Uterus (tissue), 4 donors: ENCODE data around the gene GRAMD1A. TPM values are rescaled to one million over a fixed set of nuclear protein-coding genes. Genes with fewer than 3 reads are reported as not detected.
"Not testable (repeated sequence)": the region's sequence is repeated elsewhere in the genome, so short reads cannot be mapped to it uniquely, and the experiment has no call there.

ENCODE experiments used
- DNase-seq, 2 donors: peaks; one replicate each; pipeline ENCODE4 v3.0.0-alpha.2; 2019 to 2020
- H3K27ac ChIP-seq, 2 donors: fragments of 200-600 bp; sonication (generic); 1 replicate in 1 of 2; 2 replicates in 1 of 2; pipeline ENCODE4 v1.5.1; 2016 to 2018
- H3K27me3 ChIP-seq, 2 donors: fragments of 200-600 bp; sonication (generic); one replicate each; pipeline ENCODE4 v1.5.1; 2018 to 2019; ENCODE audit warnings: control low read depth in 1 of 2
- H3K36me3 ChIP-seq, 2 donors: fragments of 200-600 bp; sonication (generic); one replicate each; pipeline ENCODE4 v1.5.1; 2019; ENCODE audit warnings: control low read depth in 1 of 2
- H3K4me1 ChIP-seq, 2 donors: fragments of 200-600 bp; sonication (generic); one replicate each; pipeline ENCODE4 v1.5.1; 2018 to 2019; ENCODE audit warnings: control low read depth in 1 of 2
- H3K4me3 ChIP-seq, 2 donors: fragments of 200-600 bp; sonication (generic); 1 replicate in 1 of 2; 2 replicates in 1 of 2; pipeline ENCODE4 v1.5.1; 2018 to 2019; ENCODE audit warnings: mild to moderate bottlenecking in 1 of 2
- H3K9me3 ChIP-seq, 2 donors: fragments of 200-600 bp; sonication (generic); one replicate each; pipeline ENCODE4 v1.5.1; 2019; ENCODE audit warnings: control low read depth in 1 of 2
- POLR2A ChIP-seq, 2 donors: fragments of 450-650 bp; IDR thresholded peaks; one replicate each; pipeline ENCODE4 v1.6.1; 2016; ENCODE audit warnings: antibody characterized with exemption in 2 of 2, mild to moderate bottlenecking in 1 of 2, moderate library complexity in 1 of 2
- intact Hi-C: fragments of 100-400 bp; cut with DNase I; formaldehyde crosslinking; loops from one replicate; pipeline ENCODE4 v1.15.1; 2023; ENCODE audit warnings: low total_unique reads
- total RNA-seq, 4 donors: library from RNA; depleted of rRNA in 3 of 4; stranded (reverse); fragments of >200 nt in 3 of 4; gene quantifications; one replicate each; pipeline versions ENCODE4 v1.1.0 to v1.2.4, GENCODE V29; 2014 to 2023
- TF ChIP-seq, protein P1 (sequence below), 4 experiments: fragments of 200-600 bp in 2 of 4; fragments of 450-650 bp in 2 of 4; sonication (generic) in 2 of 4; IDR thresholded peaks; one replicate each; pipeline ENCODE4 v1.5.1; 2016 to 2019; ENCODE audit warnings: antibody characterized with exemption in 4 of 4, mild to moderate bottlenecking in 2 of 4, moderate library complexity in 1 of 4
- donor health status: DM: yes; HTN: yes; CAD: no.

The GRAMD1A gene
- total RNA-seq, 4 donors from 2014 or later: 40.0 to 89.8 (median 52.2) TPM

DNA sequence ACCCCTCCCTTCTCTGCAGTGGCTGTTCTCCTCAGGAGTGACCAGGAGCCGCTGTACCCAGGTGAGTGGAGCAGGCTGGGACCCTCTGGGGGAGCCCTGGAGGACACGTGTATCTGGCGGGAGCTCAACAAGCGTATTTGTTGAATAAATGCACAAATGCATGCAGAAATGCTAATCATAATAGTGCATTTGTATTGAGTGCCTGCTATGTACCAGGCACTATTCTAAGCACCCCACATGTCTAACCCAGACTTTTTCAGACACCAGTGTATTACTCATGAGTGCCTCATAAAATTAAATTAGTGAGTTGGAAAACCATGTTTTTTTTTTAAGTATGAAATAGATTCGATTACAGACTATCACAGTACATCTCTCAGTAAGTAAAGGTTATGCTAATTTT is 49.3 kb downstream of the GRAMD1A start:
- Histone ChIP-seq H3K9me3 (no peaks in the 10 kb centered on the region), H3K36me3 (no peaks in the 10 kb centered on the region), H3K4me3 (no peak overlapping the region), H3K27ac (no peak overlapping the region), H3K4me1 (no peaks in the 10 kb centered on the region), H3K27me3 (no peaks in the 10 kb centered on the region)
- intact Hi-C loops: no loop called here
- no peak for DNase-seq
- TF ChIP-seq, protein P1, sequence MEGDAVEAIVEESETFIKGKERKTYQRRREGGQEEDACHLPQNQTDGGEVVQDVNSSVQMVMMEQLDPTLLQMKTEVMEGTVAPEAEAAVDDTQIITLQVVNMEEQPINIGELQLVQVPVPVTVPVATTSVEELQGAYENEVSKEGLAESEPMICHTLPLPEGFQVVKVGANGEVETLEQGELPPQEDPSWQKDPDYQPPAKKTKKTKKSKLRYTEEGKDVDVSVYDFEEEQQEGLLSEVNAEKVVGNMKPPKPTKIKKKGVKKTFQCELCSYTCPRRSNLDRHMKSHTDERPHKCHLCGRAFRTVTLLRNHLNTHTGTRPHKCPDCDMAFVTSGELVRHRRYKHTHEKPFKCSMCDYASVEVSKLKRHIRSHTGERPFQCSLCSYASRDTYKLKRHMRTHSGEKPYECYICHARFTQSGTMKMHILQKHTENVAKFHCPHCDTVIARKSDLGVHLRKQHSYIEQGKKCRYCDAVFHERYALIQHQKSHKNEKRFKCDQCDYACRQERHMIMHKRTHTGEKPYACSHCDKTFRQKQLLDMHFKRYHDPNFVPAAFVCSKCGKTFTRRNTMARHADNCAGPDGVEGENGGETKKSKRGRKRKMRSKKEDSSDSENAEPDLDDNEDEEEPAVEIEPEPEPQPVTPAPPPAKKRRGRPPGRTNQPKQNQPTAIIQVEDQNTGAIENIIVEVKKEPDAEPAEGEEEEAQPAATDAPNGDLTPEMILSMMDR (IDR thresholded peaks at IDR 0.05): no peak
- no peak for TF ChIP-seq POLR2A (IDR thresholded peaks at IDR 0.05)

DNA sequence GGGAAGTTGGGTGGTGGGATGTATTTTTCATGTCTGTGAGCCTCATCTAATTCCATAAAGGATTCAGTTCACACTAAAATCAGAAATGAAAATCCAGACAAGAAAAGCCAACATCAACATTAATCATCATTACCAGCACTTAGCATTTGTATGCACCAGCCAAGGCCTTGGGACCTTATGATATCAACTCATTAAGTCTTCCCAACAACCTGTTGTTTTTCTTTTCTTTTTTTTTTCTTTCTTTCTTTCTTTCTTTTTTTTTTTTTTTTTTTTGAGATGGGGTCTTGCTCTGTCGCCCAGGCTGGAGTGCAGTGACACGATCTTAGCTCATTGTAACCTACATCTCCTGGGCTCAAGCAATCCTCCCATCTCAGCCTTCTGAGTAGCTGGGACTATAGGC is 50.5 kb downstream of the GRAMD1A start:
- H3K27ac ChIP-seq, H3K4me1 ChIP-seq, H3K27me3 ChIP-seq, DNase-seq, H3K9me3 ChIP-seq, H3K4me3 ChIP-seq, H3K36me3 ChIP-seq, intact Hi-C loops: not testable (repeated sequence)

DNA sequence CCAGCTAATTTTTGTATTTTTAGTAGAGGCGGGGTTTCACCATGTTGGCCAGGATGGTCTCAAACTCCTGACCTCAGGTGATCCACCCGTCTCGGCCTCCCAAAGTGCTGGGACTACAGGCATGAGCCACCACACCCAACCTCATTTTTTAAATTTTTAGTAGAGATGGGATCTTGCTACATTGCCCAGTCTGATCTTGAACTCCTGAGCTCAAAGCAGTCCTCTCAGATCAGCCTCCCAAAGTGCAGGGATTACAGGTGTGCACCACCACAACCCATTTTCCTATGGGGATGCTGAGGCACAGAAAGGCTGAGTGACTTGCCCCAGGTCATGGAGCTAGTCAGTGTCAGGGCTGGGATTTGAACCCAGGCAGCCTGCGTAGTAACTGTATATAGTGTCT is 51.1 kb downstream of the GRAMD1A start:
- H3K4me3 ChIP-seq, H3K9me3 ChIP-seq, H3K4me1 ChIP-seq, intact Hi-C loops, H3K27ac ChIP-seq, DNase-seq, H3K27me3 ChIP-seq, H3K36me3 ChIP-seq: not testable (repeated sequence)

DNA sequence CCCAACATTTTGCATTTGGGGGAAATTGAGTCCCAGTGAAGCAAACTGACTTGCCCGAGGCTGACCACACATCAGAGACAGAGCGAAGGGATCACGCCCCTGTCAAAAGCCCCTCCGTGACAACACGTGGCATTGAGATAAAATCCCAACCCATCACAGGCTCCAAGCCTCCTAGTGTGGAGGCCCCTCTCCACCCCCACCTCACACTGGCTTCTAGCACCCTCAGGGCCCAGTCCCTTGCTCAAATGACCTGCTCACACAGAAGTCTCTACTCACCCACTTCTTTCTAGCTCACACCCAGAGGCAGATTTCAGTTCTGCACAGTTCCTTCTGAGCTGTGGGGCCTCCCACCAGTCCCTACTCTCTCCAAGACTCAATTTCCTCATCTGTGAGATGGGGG is 51.7 kb downstream of the GRAMD1A start:
- intact Hi-C loops: no loop called here

DNA sequence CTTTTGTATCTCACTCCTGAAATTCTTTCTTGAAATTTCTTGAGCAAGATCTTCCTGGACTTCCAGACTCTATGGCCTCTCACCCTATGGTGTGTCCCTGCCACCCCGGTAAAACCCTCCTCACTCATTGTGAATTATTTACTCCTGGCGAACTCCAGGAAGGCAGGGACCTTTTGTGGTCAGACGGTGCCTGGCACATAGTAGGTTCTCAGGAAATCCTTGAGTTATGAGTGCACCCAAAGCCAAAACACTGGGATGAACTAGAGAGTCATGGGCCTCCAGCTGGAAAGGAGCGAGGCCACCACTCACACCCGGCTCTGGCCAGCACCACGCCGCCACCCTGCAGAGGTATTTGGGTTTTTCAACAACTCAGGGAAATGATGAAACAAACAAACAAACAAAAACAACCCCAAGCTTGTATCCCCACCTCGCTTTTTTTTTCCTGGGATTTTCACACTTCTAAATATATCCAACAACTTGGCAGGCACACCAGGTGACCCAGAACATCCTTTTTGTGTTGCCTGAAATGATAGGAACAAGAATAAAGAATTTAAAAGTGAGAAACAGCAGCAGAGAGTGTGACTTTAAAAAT is 52.6 kb downstream of the GRAMD1A start:
- no peak overlapping the region for H3K27ac ChIP-seq

More for the DNA sequence above, 51.7 kb downstream of the GRAMD1A start:
- no peak for DNase-seq
- Histone ChIP-seq H3K9me3 (no peaks in the 10 kb centered on the region), H3K4me1 (no peaks in the 10 kb centered on the region), H3K27me3 (no peaks in the 10 kb centered on the region), H3K4me3 (no peak overlapping the region), H3K27ac (no peak overlapping the region), H3K36me3 (no peaks in the 10 kb centered on the region)
- TF ChIP-seq POLR2A (IDR thresholded peaks at IDR 0.05): no peak
- TF ChIP-seq, protein P1 (IDR thresholded peaks at IDR 0.05): no peak

DNA sequence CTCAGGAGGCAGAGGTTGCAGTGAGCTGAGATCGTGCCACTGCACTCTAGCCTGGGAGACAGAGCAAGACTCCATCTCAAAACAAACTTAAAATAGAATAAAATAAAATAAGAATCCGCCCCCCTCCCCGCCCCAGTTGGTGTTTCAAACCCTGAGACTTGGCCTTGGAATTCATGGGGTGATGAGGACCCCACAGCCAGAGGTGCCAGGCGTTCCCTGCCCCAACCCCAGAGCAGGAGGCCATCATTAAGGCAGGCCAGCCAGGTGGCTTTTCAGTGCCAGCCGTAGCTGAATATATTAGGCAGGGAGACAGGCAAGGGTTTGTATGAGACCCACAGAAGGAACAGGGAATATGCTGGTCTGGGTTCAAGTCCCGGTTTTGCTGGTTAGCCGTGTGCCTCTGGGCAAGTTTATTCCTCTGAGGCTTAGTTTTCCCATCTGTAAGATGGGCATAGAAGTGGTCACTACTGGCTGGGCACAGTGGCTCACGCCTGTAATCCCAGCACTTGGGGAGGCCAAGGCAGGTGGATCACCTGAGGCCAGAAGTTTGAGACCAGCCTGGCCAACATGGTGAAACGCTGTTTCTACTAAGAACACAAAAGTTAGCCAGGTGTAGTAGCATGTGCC is 53.7 kb downstream of the GRAMD1A start:
- Histone ChIP-seq H3K4me3 (no peak overlapping the region), H3K27ac (no peak overlapping the region), H3K4me1 (no peaks in the 10 kb centered on the region), H3K27me3 (no peaks in the 10 kb centered on the region), H3K36me3 (no peaks in the 10 kb centered on the region), H3K9me3 (no peaks in the 10 kb centered on the region)
- TF ChIP-seq, protein P1 (IDR thresholded peaks at IDR 0.05): no peak
- no peak for TF ChIP-seq POLR2A (IDR thresholded peaks at IDR 0.05)
- no peak for DNase-seq
- intact Hi-C loops: no loop called here

More for the DNA sequence above, 52.6 kb downstream of the GRAMD1A start:
- Histone ChIP-seq H3K27me3 (no peaks in the 10 kb centered on the region), H3K9me3 (no peaks in the 10 kb centered on the region), H3K4me1 (no peaks in the 10 kb centered on the region), H3K4me3 (no peak overlapping the region), H3K36me3 (no peaks in the 10 kb centered on the region)
- TF ChIP-seq POLR2A (IDR thresholded peaks at IDR 0.05): no peak
- TF ChIP-seq, protein P1 (IDR thresholded peaks at IDR 0.05): no peak
- no peak for DNase-seq
- intact Hi-C loops: no loop called here
